ENCODE results near the gene GTF2F2.

DNA sequence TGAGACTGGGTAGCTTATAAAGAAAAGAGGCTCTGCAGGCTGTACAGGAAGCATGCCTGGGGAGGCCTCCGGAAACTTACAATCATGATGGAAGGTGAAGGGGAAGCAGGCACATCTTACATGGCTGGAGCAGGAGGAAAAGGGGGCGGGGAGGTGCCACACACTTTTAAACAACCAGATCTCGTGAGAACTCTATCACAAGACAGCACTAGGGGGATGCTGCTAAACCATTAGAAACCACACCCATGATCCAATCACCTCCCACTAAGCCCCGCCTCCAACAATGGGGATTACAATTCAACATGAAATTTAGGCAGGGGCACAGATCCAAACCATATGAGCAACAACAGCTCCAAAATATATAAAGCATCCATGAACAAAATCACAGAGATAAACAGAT is 46.5 kb upstream of the GTF2F2 start:
- TF ChIP-seq FOXM1 (IDR thresholded peaks at IDR 0.05; ENCODE audit: low read depth) (no peak), FOXM1 (CRISPR knock-in tag; IDR thresholded peaks at IDR 0.05; ENCODE audit: low read depth) (no peak), RCOR1 (IDR thresholded peaks at IDR 0.05; ENCODE audit: borderline replicate concordance in 1 of 2, low read depth in 2 of 2, low read length in 2 of 2) (no peak), NFRKB (IDR thresholded peaks at IDR 0.05; ENCODE audit: low read depth) (no peak), TCF7 (IDR thresholded peaks at IDR 0.05; ENCODE audit: borderline replicate concordance) (no peak), ZNF143 (CRISPR knock-in tag; IDR thresholded peaks at IDR 0.05) (no peak), SIX5 (IDR thresholded peaks at IDR 0.05; ENCODE audit: borderline replicate concordance in 1 of 2, insufficient read depth in 1 of 2, low read depth in 1 of 2, low read length in 2 of 2) (no peak), ILF3 (IDR thresholded peaks at IDR 0.05; ENCODE audit: borderline replicate concordance) (no peak), TCF7L2 (IDR thresholded peaks at IDR 0.05; ENCODE audit: low read depth, low read length) (no peak), MAX (CRISPR knock-in tag; IDR thresholded peaks at IDR 0.05) (no peak), ZNF124 (CRISPR knock-in tag; IDR thresholded peaks at IDR 0.05) (no peak), ZNF274 (IDR thresholded peaks at IDR 0.05; ENCODE audit: borderline replicate concordance, low read depth, low read length) (no peak)
- TF ChIP-seq, protein P1, sequence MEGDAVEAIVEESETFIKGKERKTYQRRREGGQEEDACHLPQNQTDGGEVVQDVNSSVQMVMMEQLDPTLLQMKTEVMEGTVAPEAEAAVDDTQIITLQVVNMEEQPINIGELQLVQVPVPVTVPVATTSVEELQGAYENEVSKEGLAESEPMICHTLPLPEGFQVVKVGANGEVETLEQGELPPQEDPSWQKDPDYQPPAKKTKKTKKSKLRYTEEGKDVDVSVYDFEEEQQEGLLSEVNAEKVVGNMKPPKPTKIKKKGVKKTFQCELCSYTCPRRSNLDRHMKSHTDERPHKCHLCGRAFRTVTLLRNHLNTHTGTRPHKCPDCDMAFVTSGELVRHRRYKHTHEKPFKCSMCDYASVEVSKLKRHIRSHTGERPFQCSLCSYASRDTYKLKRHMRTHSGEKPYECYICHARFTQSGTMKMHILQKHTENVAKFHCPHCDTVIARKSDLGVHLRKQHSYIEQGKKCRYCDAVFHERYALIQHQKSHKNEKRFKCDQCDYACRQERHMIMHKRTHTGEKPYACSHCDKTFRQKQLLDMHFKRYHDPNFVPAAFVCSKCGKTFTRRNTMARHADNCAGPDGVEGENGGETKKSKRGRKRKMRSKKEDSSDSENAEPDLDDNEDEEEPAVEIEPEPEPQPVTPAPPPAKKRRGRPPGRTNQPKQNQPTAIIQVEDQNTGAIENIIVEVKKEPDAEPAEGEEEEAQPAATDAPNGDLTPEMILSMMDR (IDR thresholded peaks at IDR 0.05 in 2 of 3, conservative IDR thresholded peaks at IDR 0.05 in 1 of 3; ENCODE audit: insufficient read depth in 2 of 3, low read depth in 1 of 3, low read length in 3 of 3): no peak
- TF ChIP-seq, protein P2, sequence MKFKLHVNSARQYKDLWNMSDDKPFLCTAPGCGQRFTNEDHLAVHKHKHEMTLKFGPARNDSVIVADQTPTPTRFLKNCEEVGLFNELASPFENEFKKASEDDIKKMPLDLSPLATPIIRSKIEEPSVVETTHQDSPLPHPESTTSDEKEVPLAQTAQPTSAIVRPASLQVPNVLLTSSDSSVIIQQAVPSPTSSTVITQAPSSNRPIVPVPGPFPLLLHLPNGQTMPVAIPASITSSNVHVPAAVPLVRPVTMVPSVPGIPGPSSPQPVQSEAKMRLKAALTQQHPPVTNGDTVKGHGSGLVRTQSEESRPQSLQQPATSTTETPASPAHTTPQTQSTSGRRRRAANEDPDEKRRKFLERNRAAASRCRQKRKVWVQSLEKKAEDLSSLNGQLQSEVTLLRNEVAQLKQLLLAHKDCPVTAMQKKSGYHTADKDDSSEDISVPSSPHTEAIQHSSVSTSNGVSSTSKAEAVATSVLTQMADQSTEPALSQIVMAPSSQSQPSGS (CRISPR knock-in tag; IDR thresholded peaks at IDR 0.05): no peak
